ENCODE measurements around the gene AGBL2. TPM values are rescaled to one million over a fixed set of nuclear protein-coding genes. Genes with fewer than 3 reads are reported as not detected.

Gene AGBL2
- total and polyA plus RNA-seq, 2 experiments from 2014 or later, result 0.51 to 2.7 TPM

- 74 to 77% methylated on average over 10 of the region's 10 CpGs for WGBS, 2 experiments (ENCODE audit: low coverage in 1 of 2, low lambda C conversion rate in 2 of 2, missing lambda C conversion rate in 2 of 2)
- H3K4me2 ChIP-seq (ENCODE audit: unreplicated experiment), result no peak overlapping the region
- peaks cover 91% of the 10 kb centered on the region for H3K36me3 ChIP-seq (ENCODE audit: low read depth)
Measured at GRCh38 chr11:47732271-47732670, 17.1 kb upstream of the AGBL2 start.

GRCh38 chr11:47731475-47731874 is 16.3 kb upstream of the AGBL2 start:
- Histone ChIP-seq H2AFZ (no peak overlapping the region), H3K27ac (no peak overlapping the region), H3K4me2 (ENCODE audit: unreplicated experiment) (no peak overlapping the region), H3K27me3 (replicated peaks; ENCODE audit: insufficient read depth) (no peaks in the 10 kb centered on the region), H3K36me3 (ENCODE audit: low read depth) (peaks cover 92% of the 10 kb centered on the region), H3K9me2 (ENCODE audit: insufficient read depth) (no peaks in the 10 kb centered on the region), H3K9me3 (ENCODE audit: low read depth) (no peaks in the 10 kb centered on the region), H3K4me3 (no peak overlapping the region), H3F3A (ENCODE audit: insufficient read depth) (peaks cover 39% of the 10 kb centered on the region), H3K4me1 (ENCODE audit: insufficient read depth) (no peaks in the 10 kb centered on the region), H3K9ac (no peak overlapping the region), H3K79me2 (ENCODE audit: insufficient read depth) (peaks cover 88% of the 10 kb centered on the region), H4K20me1 (ENCODE audit: insufficient read depth) (no peaks in the 10 kb centered on the region)
- DNase-seq, result no peak
- TF ChIP-seq EZH2phosphoT487 (IDR thresholded peaks at IDR 0.05; ENCODE audit: insufficient read depth, low read depth) (no peak), EZH2 (IDR thresholded peaks at IDR 0.05; ENCODE audit: insufficient read depth, poor library complexity, severe bottlenecking) (no peak)
- WGBS, 2 experiments (ENCODE audit: low coverage in 1 of 2, low lambda C conversion rate in 2 of 2, missing lambda C conversion rate in 2 of 2), result 86 to 90% methylated on average over 6 of the region's 6 CpGs
- in situ Hi-C loops (cut with MboI), result no loop called here

More at GRCh38 chr11:47732271-47732670, 17.1 kb upstream of the AGBL2 start:
- Histone ChIP-seq H2AFZ (no peak overlapping the region), H3K4me1 (ENCODE audit: insufficient read depth) (no peaks in the 10 kb centered on the region), H3K79me2 (ENCODE audit: insufficient read depth) (peaks cover 86% of the 10 kb centered on the region), H3K27ac (no peak overlapping the region), H3K9me2 (ENCODE audit: insufficient read depth) (no peaks in the 10 kb centered on the region), H3K27me3 (replicated peaks; ENCODE audit: insufficient read depth) (no peaks in the 10 kb centered on the region), H3K9ac (no peak overlapping the region), H4K20me1 (ENCODE audit: insufficient read depth) (no peaks in the 10 kb centered on the region), H3K9me3 (ENCODE audit: low read depth) (no peaks in the 10 kb centered on the region), H3K4me3 (no peak overlapping the region), H3F3A (ENCODE audit: insufficient read depth) (peaks cover 31% of the 10 kb centered on the region)
- in situ Hi-C loops (cut with MboI), result no loop called here
- DNase-seq, result no peak
- TF ChIP-seq EZH2phosphoT487 (IDR thresholded peaks at IDR 0.05; ENCODE audit: insufficient read depth, low read depth) (no peak), EZH2 (IDR thresholded peaks at IDR 0.05; ENCODE audit: insufficient read depth, poor library complexity, severe bottlenecking) (no peak)

- Histone ChIP-seq H3K9me2 (ENCODE audit: insufficient read depth) (no peaks in the 10 kb centered on the region), H3K79me2 (ENCODE audit: insufficient read depth) (peaks cover 83% of the 10 kb centered on the region), H3K27me3 (replicated peaks; ENCODE audit: insufficient read depth) (no peaks in the 10 kb centered on the region), H3K4me1 (ENCODE audit: insufficient read depth) (no peaks in the 10 kb centered on the region), H3K4me3 (no peak overlapping the region), H3K4me2 (ENCODE audit: unreplicated experiment) (no peak overlapping the region), H4K20me1 (ENCODE audit: insufficient read depth) (no peaks in the 10 kb centered on the region), H3F3A (ENCODE audit: insufficient read depth) (peaks cover 68% of the 10 kb centered on the region), H2AFZ (no peak overlapping the region), H3K36me3 (ENCODE audit: low read depth) (peaks cover 94% of the 10 kb centered on the region), H3K9ac (no peak overlapping the region), H3K9me3 (ENCODE audit: low read depth) (no peaks in the 10 kb centered on the region), H3K27ac (no peak overlapping the region)
- in situ Hi-C loops (cut with MboI), result no loop called here
- DNase-seq, result no peak
- 80 to 82% methylated on average over 12 of the region's 12 CpGs for WGBS, 2 experiments (ENCODE audit: low coverage in 1 of 2, low lambda C conversion rate in 2 of 2, missing lambda C conversion rate in 2 of 2)
- TF ChIP-seq EZH2 (IDR thresholded peaks at IDR 0.05; ENCODE audit: insufficient read depth, poor library complexity, severe bottlenecking) (no peak), EZH2phosphoT487 (IDR thresholded peaks at IDR 0.05; ENCODE audit: insufficient read depth, low read depth) (no peak)
Measured at GRCh38 chr11:47726878-47727514, 11.8 kb upstream of the AGBL2 start.

GRCh38 chr11:47726118-47726442 is 10.9 kb upstream of the AGBL2 start:
- Histone ChIP-seq H3K9ac (no peak overlapping the region), H3K4me3 (no peak overlapping the region), H3K27ac (no peak overlapping the region), H2AFZ (no peak overlapping the region), H3F3A (ENCODE audit: insufficient read depth) (peaks cover 58% of the 10 kb centered on the region), H3K79me2 (ENCODE audit: insufficient read depth) (peaks cover 75% of the 10 kb centered on the region), H4K20me1 (ENCODE audit: insufficient read depth) (no peaks in the 10 kb centered on the region), H3K27me3 (replicated peaks; ENCODE audit: insufficient read depth) (no peaks in the 10 kb centered on the region), H3K4me2 (ENCODE audit: unreplicated experiment) (no peak overlapping the region), H3K36me3 (ENCODE audit: low read depth) (peaks cover 91% of the 10 kb centered on the region), H3K9me2 (ENCODE audit: insufficient read depth) (no peaks in the 10 kb centered on the region), H3K4me1 (ENCODE audit: insufficient read depth) (no peaks in the 10 kb centered on the region), H3K9me3 (ENCODE audit: low read depth) (no peaks in the 10 kb centered on the region)
- no peak for TF ChIP-seq EZH2phosphoT487 (IDR thresholded peaks at IDR 0.05; ENCODE audit: insufficient read depth, low read depth)
- in situ Hi-C loops (cut with MboI), result no loop called here
- WGBS, 2 experiments (ENCODE audit: low coverage in 1 of 2, low lambda C conversion rate in 2 of 2, missing lambda C conversion rate in 2 of 2), result 95 to 97% methylated on average over 3 of the region's 3 CpGs
- DNase-seq, result no peak

All from GM23248 (cell line).